SK-N-SH treated with all-trans-retinoic acid at 6 μM for 48 hours (cell line): ENCODE measurements around the gene NKX1-2.

Source experiments
- ATAC-seq: fragments of 200-7000 bp; cut with Tn5 transposase; 3 replicates; pipeline ENCODE4 v1.9.1; 2020; ENCODE audit warnings: mild to moderate bottlenecking, moderate library complexity
- ARNTL ChIP-seq: fragments of 450-650 bp; formaldehyde crosslinking; IDR thresholded peaks from 2 replicates; pipeline ENCODE4 v1.5.0; 2020; ENCODE audit warnings: low read depth, mild to moderate bottlenecking, moderate library complexity, borderline replicate concordance
- BACH2 ChIP-seq: fragments of 250-450 bp; sonication (Bioruptor Pico); IDR thresholded peaks from 2 replicates; pipeline ENCODE4 v1.9.0; 2021; ENCODE audit warnings: mild to moderate bottlenecking, borderline replicate concordance
- CREB5 ChIP-seq: fragments of 250-450 bp; sonication (Bioruptor Pico); IDR thresholded peaks from 2 replicates; pipeline ENCODE4 v1.5.1; 2020; ENCODE audit warnings: low read depth, mild to moderate bottlenecking, moderate library complexity
- CSRNP3 ChIP-seq: fragments of 250-450 bp; sonication (Bioruptor Pico); IDR thresholded peaks from 2 replicates; pipeline ENCODE4 v1.5.1; 2021; ENCODE audit warnings: mild to moderate bottlenecking, moderate library complexity
- ESRRG ChIP-seq: fragments of 250-450 bp; sonication (Bioruptor Pico); IDR thresholded peaks from 2 replicates; pipeline ENCODE4 v1.6.1; 2021; ENCODE audit warnings: mild to moderate bottlenecking
- GLIS3 ChIP-seq: fragments of 250-450 bp; sonication (Bioruptor Pico); IDR thresholded peaks from 2 replicates; pipeline ENCODE4 v1.5.0; 2020; ENCODE audit warnings: mild to moderate bottlenecking, moderate library complexity
- ISL1 ChIP-seq: fragments of 250-450 bp; sonication (Bioruptor Pico); IDR thresholded peaks from 2 replicates; pipeline ENCODE4 v2.1.2; 2022; ENCODE audit warnings: mild to moderate bottlenecking, moderate library complexity
- OSR1 ChIP-seq: fragments of 250-450 bp; sonication (Bioruptor Pico); IDR thresholded peaks from 2 replicates; pipeline ENCODE4 v1.8.0; 2022; ENCODE audit warnings: moderate library complexity, mild to moderate bottlenecking, inconsistent platforms
- PATZ1 ChIP-seq: fragments of 250-450 bp; sonication (Bioruptor Pico); IDR thresholded peaks from 2 replicates; pipeline ENCODE4 v1.8.0; 2020; ENCODE audit warnings: mild to moderate bottlenecking, moderate library complexity, borderline replicate concordance
- POU6F1 ChIP-seq: fragments of 250-450 bp; sonication (Bioruptor Pico); IDR thresholded peaks from 2 replicates; pipeline ENCODE4 v1.8.0; 2021; ENCODE audit warnings: low read depth, mild to moderate bottlenecking, moderate library complexity, borderline replicate concordance
- PPARA ChIP-seq: fragments of 250-450 bp; sonication (Bioruptor Pico); IDR thresholded peaks from 2 replicates; pipeline ENCODE4 v1.5.0; 2020; ENCODE audit warnings: mild to moderate bottlenecking, borderline replicate concordance
- RARB ChIP-seq: fragments of 250-450 bp; sonication (Bioruptor Pico); IDR thresholded peaks from 2 replicates; pipeline ENCODE4 v1.8.0; 2021; ENCODE audit warnings: mild to moderate bottlenecking, moderate library complexity
- SNAI2 ChIP-seq: fragments of 250-450 bp; sonication (Bioruptor Pico); IDR thresholded peaks from 2 replicates; pipeline ENCODE4 v1.5.0; 2020; ENCODE audit warnings: mild to moderate bottlenecking, moderate library complexity
- TCF4 ChIP-seq: fragments of 250-450 bp; sonication (Bioruptor Pico); IDR thresholded peaks from 2 replicates; pipeline ENCODE4 v1.8.0; 2021; ENCODE audit warnings: mild to moderate bottlenecking, moderate library complexity, borderline replicate concordance
- TOX ChIP-seq: fragments of 250-450 bp; sonication (Bioruptor Pico); IDR thresholded peaks from 2 replicates; pipeline ENCODE4 v1.8.0; 2021; ENCODE audit warnings: mild to moderate bottlenecking, moderate library complexity, borderline replicate concordance
- TSHZ2 ChIP-seq: fragments of 250-450 bp; sonication (Bioruptor Pico); IDR thresholded peaks from 2 replicates; pipeline ENCODE4 v1.5.0; 2020; ENCODE audit warnings: mild to moderate bottlenecking, moderate library complexity
- ZC3H10 ChIP-seq: fragments of 250-450 bp; sonication (Bioruptor Pico); IDR thresholded peaks from 2 replicates; pipeline ENCODE4 v1.5.1; 2021; ENCODE audit warnings: mild to moderate bottlenecking, moderate library complexity
- ZFP3 ChIP-seq: fragments of 250-450 bp; sonication (Bioruptor Pico); IDR thresholded peaks from 2 replicates; pipeline ENCODE4 v1.5.0; 2020; ENCODE audit warnings: mild to moderate bottlenecking, moderate library complexity
- ZNF565 ChIP-seq: fragments of 450-650 bp; formaldehyde crosslinking; conservative IDR thresholded peaks from 2 replicates; pipeline ENCODE4 v1.5.0; 2020; ENCODE audit warnings: low read depth, mild to moderate bottlenecking, moderate library complexity
- ZNF8 ChIP-seq: fragments of 450-650 bp; formaldehyde crosslinking; IDR thresholded peaks from 2 replicates; pipeline ENCODE4 v1.5.0; 2020; ENCODE audit warnings: mild to moderate bottlenecking, moderate library complexity

NKX1-2 gene

GRCh38 chr10:124433461-124433860 lies 16.4 kb downstream of the NKX1-2 start:
- TF ChIP-seq CREB5 (CRISPR knock-in tag) (no peak), ISL1 (CRISPR knock-in tag) (no peak), ARNTL (CRISPR knock-in tag) (no peak), PPARA (CRISPR knock-in tag) (no peak), TCF4 (CRISPR knock-in tag) (no peak), POU6F1 (CRISPR knock-in tag) (no peak), GLIS3 (no peak), ZNF8 (no peak), PATZ1 (CRISPR knock-in tag) (no peak)
- no peak for ATAC-seq

- TF ChIP-seq POU6F1 (CRISPR knock-in tag) (no peak), ISL1 (CRISPR knock-in tag) (no peak), CREB5 (CRISPR knock-in tag) (no peak), TCF4 (CRISPR knock-in tag) (no peak), ZC3H10 (CRISPR knock-in tag) (no peak), OSR1 (CRISPR knock-in tag) (no peak), ZFP3 (CRISPR knock-in tag) (no peak), ESRRG (no peak), ZNF8 (no peak), TSHZ2 (CRISPR knock-in tag) (no peak), CSRNP3 (no peak), RARB (CRISPR knock-in tag) (no peak), ARNTL (CRISPR knock-in tag) (no peak), SNAI2 (CRISPR knock-in tag) (no peak), BACH2 (no peak), GLIS3 (no peak), TOX (no peak), ZNF565 (CRISPR knock-in tag) (no peak)
- TF ChIP-seq, all 23 proteins: peak for 0
- no peak for ATAC-seq
These were observed 19.8 kb downstream of the NKX1-2 start for GRCh38 chr10:124430077-124430476.
